Stimulated activated CD4-positive, alpha-beta T cell treated with anti-CD3 and anti-CD28 coated beads, Interleukin-4, amount 100 ng/mL, for 1 hour (primary cell): ENCODE measurements around the gene OBSL1.

Experiments
- DNase-seq: peaks from one replicate; pipeline ENCODE4 v3.0.0-alpha.2; 2020

Gene OBSL1

DNA sequence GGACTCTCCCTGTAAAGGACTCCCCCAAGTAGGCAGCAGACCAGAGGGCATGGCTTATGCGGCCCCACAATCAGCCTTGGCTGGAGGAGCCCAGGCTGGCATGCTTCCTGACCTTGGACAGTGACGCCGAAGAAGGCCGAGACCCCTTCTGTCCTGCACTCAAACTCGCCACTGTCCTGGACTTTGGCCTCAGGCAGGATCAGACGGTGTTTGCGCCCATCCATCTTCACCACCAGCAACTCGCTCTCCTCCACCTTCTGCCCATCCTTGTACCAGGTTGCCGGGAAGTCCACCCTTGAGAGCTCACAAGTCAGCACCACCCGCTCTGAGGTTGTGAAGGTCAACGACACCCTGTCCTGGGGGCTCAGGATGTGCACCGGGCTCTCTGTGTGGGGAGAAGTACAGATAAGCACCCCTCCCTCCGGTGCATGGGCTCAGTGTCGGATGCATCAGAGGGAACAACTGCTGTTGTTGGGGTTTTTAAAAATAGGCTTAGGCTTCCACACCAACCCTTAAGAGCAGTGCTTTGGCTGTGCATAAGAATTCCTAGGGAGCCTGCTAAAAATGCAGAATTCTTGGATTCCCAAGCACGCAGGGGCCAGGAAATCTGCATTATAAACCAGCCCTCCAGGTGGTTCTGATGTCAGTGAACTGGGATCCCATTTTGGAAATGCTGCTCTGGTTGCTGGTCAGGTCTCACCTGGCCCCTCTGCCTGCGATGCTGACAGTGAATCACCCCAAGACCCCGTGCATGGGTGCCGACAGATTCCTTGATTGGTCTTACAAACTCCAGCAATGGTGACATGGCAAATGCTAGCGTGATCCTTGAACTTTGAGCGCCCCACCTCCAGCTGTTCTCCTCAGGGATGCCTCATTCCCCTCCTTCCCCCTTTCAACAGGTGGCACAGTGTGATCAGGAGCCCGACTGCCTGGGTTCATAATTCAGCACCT is 5.9 kb downstream of the OBSL1 start:
- no peak for DNase-seq

DNA sequence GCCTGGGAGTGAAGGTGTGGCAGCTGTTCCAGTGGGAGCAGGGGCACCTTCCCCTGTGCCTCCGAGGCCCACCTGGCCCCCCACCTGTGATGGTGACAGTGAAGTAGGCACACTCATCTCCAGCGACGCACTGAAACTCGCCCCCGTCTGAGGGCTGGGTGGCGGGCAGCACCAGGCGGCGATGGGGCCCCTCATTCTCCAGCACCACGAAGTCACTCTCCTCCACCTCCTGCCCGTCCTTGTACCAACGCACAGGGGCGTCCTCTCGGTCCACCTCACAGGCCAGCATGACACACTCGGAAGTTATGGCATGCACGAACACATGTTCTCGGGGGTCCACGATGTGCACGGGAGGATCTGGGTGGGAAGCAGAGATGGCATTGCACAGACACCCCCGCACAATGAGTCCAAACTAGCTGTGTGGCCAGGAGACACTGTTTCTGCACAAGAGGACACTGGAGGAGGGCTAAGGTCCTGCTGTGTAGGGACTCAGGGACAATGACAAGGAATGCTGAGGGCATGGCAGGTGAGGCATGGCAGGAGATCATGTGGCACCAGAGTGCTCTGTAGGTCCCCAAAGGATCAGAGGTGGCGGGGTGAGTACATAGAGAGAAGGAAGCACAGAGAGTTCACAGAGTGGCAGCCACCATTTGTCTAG is 7.9 kb downstream of the OBSL1 start:
- no peak for DNase-seq

DNA sequence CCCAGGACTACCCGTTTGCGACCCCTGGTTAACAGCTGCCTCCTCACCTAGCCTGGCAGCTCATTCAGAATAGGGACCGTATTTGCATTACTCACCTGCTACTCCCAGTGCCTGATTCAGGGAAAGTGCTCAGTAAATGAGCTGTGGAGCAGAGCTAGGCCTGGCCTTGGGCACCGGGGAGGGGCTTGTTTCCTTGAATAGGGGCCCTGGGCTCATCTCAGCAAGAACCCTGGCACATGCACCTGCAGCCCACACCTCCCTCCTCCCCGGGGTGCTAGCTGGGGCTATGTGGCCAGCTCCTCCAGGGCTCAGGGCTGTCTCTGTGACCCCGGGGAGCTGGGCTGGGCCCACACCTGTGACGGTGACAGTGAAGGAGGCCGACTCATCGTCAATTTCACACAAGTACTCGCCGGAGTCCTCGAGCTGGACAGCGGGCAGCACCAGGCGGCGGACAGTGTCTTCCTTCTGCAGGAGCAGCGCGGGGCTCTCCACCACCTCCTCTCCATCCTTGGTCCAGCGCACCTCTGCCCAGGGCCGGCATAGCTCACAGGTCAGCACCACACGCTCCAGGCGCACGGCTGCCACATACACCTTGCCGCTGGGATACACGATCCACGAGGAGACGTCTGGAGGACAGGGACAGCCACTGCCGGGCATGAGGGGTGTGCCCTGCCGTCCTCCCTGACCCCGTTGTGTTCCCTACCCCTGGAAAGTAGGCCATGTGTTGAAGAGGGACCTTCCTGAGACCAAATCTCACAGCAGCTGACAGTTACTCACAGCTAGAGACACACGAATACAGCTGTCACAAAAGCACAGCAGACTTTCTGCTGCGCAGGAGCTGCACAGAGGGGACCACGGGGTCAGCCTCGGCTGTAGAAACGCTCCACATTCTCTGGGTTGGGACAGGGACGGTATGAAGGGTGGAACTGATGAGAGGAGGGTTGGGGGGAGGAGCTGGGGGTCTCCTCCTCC is 9.0 kb downstream of the OBSL1 start:
- DNase-seq: no peak

DNA sequence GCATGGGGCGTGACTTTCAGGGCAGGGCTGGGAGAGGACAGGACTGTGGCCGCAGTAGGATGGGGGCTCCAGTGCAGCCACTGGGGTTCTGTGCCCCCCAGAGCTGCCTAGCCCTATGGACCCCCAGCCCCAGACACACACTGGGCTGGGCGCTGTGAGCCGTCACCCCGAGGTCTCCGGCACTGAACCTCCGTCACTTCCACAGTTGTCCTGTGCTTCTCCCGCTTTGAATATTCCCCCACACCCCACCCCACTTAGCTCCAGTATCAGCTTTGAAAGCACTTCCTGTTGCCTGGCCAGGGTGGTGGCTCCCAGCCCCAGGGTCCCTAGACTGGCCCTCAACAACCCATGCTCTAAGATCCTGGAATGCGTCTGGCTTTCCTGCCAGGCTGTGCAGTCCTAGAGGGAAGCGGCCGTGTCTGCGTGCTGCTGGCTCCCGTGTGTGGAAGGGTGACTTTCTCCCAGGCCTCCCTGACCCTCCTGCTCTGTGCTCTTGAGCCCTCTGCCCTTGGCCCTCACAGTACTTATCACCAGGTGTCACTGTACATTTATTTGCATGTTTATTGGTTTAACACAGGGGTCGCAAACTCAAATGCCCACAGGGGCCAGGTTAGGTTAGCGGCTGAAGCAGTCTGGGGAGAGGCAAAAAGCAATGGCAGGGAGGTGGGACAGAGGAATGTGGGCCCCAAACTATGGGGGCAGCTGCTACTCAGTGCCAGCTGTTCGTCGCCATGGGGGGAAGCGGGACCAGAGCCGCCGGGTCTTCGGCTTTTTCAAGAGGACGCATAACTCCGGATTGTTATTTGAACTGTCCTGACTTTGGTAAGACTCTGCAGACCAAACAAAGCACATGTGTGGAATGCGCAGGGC is 9.9 kb downstream of the OBSL1 start:
- no peak for DNase-seq

DNA sequence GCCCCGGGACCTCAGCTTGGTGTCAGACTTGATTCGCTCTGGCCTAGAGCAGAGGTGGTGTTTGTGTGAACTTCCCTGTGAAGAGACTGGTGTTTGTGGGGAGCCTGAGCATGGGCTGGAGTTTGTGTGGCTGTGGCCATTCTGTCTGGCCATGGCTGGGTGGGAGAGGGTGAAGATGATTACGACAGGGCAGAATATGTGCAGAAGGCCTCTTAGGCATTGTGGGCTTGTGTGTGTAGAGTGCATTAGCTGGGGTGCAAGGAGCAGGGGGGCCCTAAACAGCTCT is 10.5 kb downstream of the OBSL1 start:
- no peak for DNase-seq

DNA sequence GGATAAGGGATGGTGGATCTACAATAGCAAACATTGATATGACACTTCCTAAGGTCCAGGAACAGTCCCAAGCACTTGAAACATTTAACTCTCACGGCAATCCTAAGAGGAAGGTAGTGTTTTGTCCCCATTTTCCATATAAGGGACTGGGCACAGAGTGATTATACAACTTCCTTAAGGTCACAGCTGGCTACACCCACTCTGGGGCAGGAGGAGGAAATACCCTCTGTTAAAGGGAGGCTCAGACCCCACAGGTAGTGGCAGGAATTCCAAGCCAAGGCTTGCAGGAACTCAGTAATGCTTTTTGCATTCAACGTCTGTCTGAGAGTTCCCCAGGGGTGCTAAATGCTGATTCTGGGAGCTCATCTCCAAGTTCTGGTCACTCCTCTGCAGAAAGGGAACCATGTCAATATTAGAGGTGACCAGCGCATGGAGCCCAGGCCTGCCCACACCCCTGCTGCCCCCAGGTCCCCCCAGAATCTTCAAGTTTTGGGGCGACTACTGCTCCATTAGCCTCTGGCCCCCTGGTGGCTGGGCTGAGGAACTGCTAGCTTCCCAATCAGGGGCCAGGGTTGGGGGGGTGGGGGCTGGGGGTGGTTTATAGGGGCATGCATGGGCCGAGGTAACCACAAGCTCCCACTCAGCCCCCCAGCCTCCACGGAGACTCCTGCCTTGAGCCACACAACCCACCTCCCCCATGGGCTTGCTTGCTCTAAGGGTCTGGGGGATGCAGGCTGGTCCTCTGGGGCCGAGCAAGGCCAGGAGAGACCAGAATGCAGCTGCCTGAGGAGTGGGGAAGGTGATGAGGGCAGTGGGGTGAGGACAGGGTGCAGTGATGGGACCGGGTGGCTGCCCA is 11.1 kb downstream of the OBSL1 start:
- DNase-seq: peak; percentile 28

DNA sequence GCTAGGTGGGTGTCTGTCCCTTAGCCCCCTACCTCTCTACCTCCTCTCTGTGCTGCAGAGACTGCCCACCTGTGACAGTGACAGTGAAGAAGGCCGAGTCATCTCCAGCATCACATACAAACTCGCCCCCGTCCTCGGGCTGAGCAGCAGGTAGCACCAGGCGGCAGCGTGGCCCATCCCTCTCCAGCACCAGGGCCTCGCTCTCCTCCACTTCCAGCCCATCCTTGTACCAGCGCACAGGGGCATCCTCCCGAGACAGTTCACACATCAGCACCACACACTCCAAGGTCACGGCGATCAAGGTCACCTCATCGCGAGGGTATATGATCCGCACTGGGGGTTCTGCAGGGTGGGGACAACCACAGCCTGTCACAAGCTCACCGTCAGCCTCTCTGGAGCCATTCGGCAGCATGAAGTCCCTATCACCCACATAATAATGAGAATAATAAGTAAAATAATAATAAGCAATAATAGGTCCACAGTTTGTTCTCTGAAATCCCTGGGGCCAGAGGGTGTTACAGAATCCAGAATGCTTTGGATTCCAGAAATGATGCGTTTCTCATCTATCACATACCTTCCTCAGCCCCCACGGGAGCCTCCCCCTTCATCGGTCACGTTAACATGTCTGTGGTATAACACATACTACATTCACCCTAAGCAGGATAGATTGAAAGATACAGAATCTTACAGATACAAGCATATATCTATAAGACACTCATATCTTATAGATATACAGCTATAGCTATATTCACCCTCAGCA is 12.0 kb downstream of the OBSL1 start:
- no peak for DNase-seq

DNA sequence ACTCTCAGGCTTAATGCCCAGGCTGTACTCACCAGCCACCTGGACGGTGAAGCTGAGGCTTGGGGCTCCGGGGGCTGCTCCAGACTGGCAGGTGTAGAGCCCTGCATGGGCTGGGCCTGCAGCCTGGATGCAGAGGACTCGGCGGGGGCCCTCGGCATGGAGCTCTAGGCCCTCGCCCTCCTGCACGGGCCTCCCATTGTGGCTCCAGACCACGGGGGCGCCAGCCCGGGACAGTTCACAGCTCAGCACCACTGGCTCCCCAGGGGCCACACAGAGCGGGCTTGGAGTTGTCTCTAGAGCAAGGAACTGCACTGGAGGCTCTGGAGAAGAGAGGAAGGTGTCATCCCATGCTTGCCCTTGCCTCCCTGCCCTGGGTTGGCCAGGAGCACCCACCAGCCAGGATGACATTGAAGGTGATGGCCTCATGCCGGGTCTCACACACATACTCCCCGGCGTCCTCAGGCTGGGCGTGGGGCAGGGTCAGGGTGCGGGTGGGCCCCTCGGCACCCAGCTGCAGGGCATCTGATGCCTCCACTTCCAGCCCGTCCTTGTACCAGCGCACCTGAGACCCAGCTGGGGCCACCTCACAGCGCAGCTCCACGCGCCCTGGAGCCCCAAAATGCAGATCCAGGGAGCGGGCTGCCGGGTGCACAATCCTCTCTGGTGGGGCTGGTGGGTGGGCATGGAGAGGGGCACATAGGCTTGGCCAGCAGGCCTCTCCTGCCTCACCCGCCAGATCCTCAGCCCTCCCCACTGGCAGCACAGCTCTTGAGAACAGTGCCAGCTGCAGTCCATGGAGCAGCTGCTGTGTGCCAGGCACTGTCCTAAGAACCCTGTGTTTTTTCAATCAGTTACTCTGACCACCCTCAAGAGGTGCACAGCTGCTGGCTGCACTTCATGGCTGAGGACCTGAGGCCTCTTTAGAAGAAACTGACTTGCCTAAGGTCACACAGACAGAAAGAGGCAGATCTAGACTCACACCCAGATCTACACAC is 13.3 kb downstream of the OBSL1 start:
- no peak for DNase-seq

DNA sequence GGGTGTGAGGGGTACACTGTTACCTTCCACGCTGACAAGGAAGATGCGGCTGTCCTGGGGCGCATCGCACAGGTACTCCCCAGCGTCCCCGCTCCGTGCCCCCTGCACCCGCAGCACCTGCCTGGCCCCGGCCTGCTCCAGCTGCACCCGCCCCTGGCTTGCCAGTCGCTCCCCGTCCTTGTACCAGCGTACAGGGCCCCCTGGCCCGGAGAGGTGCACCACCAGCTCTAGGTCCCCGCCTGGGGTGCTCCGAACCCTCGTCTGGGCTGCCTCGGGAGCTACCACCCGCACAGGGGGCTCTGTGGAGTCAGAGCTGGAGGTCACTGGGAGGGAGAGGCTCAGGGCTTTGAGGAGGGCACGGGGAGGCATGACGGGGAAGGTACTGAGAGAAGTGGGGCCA is 14.0 kb downstream of the OBSL1 start:
- no peak for DNase-seq

DNA sequence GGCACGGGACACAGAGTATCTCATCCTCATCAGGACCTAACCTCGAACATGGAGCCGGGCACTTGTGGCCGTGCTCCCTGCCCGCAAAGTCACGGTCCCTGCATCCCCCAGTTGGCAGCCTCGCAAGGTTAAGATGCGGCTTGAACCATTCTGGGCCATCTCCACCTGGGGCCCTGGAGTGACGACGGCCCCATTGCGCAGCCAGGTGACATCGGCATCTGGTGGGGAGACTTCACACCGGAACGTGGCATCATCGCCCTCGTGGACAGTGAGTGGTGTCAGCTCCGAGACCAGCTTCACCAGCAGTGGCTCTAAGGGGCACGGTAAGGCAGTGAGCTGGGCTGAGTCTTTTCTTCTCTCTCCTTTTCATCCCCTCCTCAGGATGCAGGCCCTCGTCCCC is 14.9 kb downstream of the OBSL1 start:
- DNase-seq: no peak

DNA sequence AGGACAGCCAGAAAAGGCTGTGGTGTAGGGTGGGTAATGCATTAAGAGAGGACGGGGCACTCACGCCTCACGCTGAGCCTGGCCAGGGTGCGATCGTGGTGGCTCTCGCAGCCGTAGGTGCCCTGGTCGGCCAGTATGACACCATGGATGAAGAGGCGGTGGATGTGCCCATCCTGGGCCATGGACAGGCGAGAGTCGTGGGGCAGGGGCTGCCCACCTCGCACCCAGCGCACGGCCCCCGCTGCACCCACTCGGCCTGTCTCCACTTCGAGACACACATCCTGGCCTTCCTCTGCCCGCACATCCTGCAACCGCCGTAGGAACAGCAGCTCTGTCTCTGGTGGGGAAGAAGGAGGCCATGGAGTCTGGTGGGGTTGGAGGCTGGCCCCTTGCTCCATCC is 15.4 kb downstream of the OBSL1 start:
- DNase-seq: no peak

DNA sequence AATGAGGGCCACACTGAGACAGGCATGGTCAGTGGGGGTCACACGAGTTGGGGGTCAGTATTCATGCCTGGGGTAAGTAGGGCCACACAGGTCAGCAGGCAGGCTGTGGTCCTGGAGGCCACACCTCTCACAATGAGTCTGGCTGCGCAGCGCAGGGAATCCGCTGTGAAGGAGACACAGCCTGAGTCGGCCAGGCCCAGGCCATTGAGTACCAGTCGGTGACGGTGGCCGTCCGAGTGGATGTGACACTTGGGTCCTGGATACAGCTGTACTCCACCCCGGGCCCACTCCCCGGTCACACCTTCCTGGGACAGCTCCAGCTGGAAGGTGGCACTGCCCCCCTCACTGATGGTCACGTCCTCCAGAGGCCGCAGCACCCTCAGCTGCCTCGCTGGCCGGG is 17.0 kb downstream of the OBSL1 start:
- no peak for DNase-seq

DNA sequence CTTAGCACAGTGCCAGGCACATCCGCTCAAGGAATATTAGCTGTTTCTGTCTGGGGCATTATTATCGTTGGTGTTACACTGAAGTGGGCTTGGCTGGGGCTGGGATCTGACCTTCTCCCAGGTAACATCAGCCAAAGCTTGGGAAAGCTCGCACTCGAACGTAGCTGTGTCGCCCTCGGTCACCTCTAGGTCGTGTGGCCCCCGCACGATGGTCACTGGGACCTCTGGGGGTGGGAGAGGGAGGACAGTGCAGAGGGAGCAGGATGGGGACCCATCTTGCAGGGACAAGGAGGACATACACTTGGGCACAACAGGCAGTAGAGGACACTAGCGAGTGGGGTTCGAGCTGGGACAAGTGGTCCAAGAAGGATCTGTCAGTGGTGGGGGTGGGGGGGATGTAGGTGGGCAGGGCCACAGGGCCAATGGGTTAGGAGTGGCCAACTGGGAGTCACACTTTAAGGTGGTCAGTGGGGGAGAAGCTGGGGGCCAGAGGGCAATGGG is 17.8 kb downstream of the OBSL1 start:
- DNase-seq: no peak

DNA sequence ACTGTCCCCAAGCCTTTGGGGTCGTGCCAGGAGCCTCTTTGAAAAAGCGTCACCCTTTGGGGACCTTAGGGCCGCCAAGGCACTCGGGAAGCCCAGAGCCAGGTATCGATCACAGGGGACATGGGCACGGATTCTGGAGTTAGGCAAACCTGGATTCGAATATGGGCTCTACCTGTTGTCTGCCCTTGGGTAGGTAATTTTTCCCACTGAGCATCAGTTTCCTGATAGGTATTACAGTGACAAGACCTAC is 18.2 kb downstream of the OBSL1 start:
- no peak for DNase-seq

DNA sequence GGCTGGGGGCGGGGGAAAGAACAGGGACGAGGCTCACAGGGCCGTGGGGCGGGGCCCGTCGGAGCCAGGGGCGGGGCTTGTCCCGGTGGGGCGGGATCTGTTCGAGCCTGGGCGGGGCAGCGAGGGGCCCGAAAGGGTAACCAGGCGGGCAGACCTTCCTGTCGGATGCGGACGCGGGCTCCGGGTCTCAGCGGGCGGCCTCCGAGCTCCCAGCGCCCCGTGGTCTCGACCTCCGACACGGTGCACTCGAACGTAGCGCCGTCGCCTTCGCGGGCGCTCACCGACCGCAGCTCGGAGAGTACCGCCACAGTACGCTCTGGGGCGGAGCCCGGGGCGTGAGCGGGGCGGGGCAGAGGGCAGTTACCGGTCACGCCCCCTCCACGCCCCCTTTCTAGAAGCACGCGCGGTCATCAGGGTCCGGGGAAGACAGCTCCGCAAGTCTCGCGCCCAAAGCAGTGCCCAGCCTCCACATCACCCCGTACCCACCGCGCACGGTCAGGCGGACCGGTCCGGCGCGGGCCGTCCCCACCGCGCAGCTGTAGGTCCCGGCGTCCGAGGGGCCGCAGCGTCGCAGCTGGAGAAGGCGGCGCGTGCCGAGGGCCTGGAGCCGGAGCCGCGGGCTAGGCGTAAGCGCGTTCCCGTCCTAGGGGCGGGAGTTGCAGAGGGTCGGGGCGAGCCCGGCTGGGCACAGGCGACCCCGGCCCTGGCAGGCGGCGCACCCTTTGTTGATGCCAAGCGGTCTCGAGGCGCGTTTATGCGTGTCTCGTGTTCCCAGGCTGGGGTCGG is 18.8 kb downstream of the OBSL1 start:
- peak; percentile 84 for DNase-seq

DNA sequence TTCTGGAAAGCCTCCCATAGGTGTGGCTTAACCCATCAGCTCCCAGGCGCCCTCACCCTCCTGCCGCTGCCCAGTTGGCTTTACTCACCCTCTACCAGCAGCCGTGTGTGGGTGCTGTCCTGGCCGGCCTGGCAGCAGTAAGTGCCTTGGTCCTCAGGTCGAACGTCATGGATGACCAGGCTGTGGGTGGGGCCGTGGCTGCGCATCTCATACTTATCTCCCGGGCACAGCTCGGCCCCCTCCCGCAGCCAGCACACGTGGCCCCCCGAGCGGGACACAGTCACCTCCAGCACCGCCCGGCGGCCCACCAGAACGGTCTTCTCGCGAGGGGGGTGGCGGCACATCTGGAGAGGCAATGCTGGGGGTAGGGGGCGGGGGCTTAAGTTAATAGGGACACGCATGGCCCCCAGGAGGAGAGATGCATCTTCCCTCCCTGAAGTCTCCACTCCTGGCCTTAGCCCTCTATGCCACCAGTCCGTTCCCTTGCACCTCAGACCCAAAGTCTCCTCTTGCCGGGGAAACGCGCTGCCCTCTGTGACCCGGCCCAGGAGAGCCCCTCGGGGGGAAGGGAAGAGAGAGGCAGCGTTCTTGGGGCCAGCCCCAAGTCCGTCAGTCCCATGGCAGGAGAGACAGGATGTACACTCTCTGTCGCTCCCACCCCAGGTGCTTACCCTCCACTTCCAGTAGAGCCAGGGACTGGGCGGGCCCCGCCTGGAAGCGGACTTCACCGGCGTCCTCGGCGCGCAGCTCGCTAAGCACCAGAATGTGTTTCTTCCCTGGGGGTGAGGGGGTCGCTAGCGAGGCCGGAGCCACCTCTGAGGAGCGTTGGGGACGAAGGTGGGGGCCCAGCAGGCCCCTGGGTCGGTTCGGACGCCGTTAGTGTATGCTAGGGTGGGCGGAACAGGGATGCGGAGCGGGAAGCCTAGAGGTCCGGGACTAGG is 19.6 kb downstream of the OBSL1 start:
- DNase-seq: peak; percentile 16

DNA sequence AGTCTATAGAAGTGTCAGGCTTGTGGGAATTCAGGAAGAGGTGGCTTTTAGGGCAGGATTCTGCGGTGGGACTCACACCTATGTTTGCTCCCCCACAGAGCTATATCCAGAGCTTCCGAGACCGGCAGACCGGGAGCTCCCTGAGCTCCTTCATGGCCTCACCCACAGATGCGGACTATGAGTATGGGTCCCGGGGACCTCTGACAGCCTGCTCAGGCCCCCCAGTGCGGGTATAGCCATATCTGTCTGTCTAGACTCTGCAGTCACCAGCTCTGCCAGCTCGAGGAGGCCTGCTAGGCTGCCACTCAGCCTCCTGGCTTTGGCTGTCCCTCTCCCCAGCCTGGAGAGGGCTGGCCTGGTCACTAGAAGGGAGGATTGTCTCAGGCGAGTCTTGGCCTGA is 21.7 kb downstream of the OBSL1 start:
- no peak for DNase-seq
